Uterus (tissue), 4 donors: ENCODE results near the gene TECTB. TPM values are rescaled to one million over a fixed set of nuclear protein-coding genes. Genes with fewer than 3 reads are reported as not detected.

Experiments
- DNase-seq, 2 donors: peaks; one replicate each; pipeline ENCODE4 v3.0.0-alpha.2; 2019 to 2020
- H3K27ac ChIP-seq, 2 donors: fragments of 200-600 bp; sonication (generic); 1 replicate in 1 of 2; 2 replicates in 1 of 2; pipeline ENCODE4 v1.5.1; 2016 to 2018
- H3K27me3 ChIP-seq, 2 donors: fragments of 200-600 bp; sonication (generic); one replicate each; pipeline ENCODE4 v1.5.1; 2018 to 2019; ENCODE audit warnings: control low read depth in 1 of 2
- H3K36me3 ChIP-seq, 2 donors: fragments of 200-600 bp; sonication (generic); one replicate each; pipeline ENCODE4 v1.5.1; 2019; ENCODE audit warnings: control low read depth in 1 of 2
- H3K4me1 ChIP-seq, 2 donors: fragments of 200-600 bp; sonication (generic); one replicate each; pipeline ENCODE4 v1.5.1; 2018 to 2019; ENCODE audit warnings: control low read depth in 1 of 2
- H3K4me3 ChIP-seq, 2 donors: fragments of 200-600 bp; sonication (generic); 1 replicate in 1 of 2; 2 replicates in 1 of 2; pipeline ENCODE4 v1.5.1; 2018 to 2019; ENCODE audit warnings: mild to moderate bottlenecking in 1 of 2
- H3K9me3 ChIP-seq, 2 donors: fragments of 200-600 bp; sonication (generic); one replicate each; pipeline ENCODE4 v1.5.1; 2019; ENCODE audit warnings: control low read depth in 1 of 2
- CTCF ChIP-seq, 4 experiments: fragments of 200-600 bp in 2 of 4; fragments of 450-650 bp in 2 of 4; sonication (generic) in 2 of 4; IDR thresholded peaks; one replicate each; pipeline ENCODE4 v1.5.1; 2016 to 2019; ENCODE audit warnings: antibody characterized with exemption in 4 of 4, mild to moderate bottlenecking in 2 of 4, moderate library complexity in 1 of 4
- POLR2A ChIP-seq, 2 donors: fragments of 450-650 bp; IDR thresholded peaks; one replicate each; pipeline ENCODE4 v1.6.1; 2016; ENCODE audit warnings: antibody characterized with exemption in 2 of 2, mild to moderate bottlenecking in 1 of 2, moderate library complexity in 1 of 2
- intact Hi-C: fragments of 100-400 bp; cut with DNase I; formaldehyde crosslinking; loops from one replicate; pipeline ENCODE4 v1.15.1; 2023; ENCODE audit warnings: low total_unique reads
- total RNA-seq, 4 donors: library from RNA; depleted of rRNA in 3 of 4; stranded (reverse); fragments of >200 nt in 3 of 4; gene quantifications; one replicate each; pipeline versions ENCODE4 v1.1.0 to v1.2.4, GENCODE V29; 2014 to 2023
- donor health status: DM: yes; HTN: yes; CAD: no.

Gene TECTB
- total RNA-seq, 4 donors from 2014 or later, result not detected

- no peaks in the 10 kb centered on the region for H3K27me3 ChIP-seq
- intact Hi-C loops, result no loop called here
- TF ChIP-seq CTCF (IDR thresholded peaks at IDR 0.05) (no peak), POLR2A (IDR thresholded peaks at IDR 0.05) (no peak)
- H3K4me3 ChIP-seq, result no peak overlapping the region
- no peaks in the 10 kb centered on the region for H3K4me1 ChIP-seq
- H3K36me3 ChIP-seq, result no peaks in the 10 kb centered on the region
- H3K9me3 ChIP-seq, result no peaks in the 10 kb centered on the region
- no peak overlapping the region for H3K27ac ChIP-seq
- DNase-seq, result no peak
Observed at GRCh38 chr10:112332509-112333228, 49.5 kb downstream of the TECTB start.

GRCh38 chr10:112333452-112333851, 50.3 kb downstream of the TECTB start:
- Histone ChIP-seq H3K27me3 (no peaks in the 10 kb centered on the region), H3K4me1 (no peaks in the 10 kb centered on the region), H3K27ac (no peak overlapping the region), H3K36me3 (no peaks in the 10 kb centered on the region), H3K4me3 (no peak overlapping the region), H3K9me3 (no peaks in the 10 kb centered on the region)
- TF ChIP-seq POLR2A (IDR thresholded peaks at IDR 0.05) (no peak), CTCF (IDR thresholded peaks at IDR 0.05) (no peak)
- intact Hi-C loops, result no loop called here
- no peak for DNase-seq

GRCh38 chr10:112335111-112335867, 52.1 kb downstream of the TECTB start:
- intact Hi-C loops, result no loop called here
- Histone ChIP-seq H3K27me3 (no peaks in the 10 kb centered on the region), H3K4me1 (no peaks in the 10 kb centered on the region), H3K36me3 (no peaks in the 10 kb centered on the region), H3K4me3 (no peak overlapping the region), H3K27ac (no peak overlapping the region), H3K9me3 (no peaks in the 10 kb centered on the region)
- TF ChIP-seq POLR2A (IDR thresholded peaks at IDR 0.05) (no peak), CTCF (IDR thresholded peaks at IDR 0.05) (no peak)
- DNase-seq, result no peak

- H3K9me3 ChIP-seq, result no peaks in the 10 kb centered on the region
- no peak overlapping the region for H3K4me3 ChIP-seq
- no peak for TF ChIP-seq CTCF (IDR thresholded peaks at IDR 0.05)
- no peak for TF ChIP-seq POLR2A (IDR thresholded peaks at IDR 0.05)
- no peak overlapping the region for H3K27ac ChIP-seq
- intact Hi-C loops, result no loop called here
- no peaks in the 10 kb centered on the region for H3K27me3 ChIP-seq
- H3K4me1 ChIP-seq, result no peaks in the 10 kb centered on the region
- H3K36me3 ChIP-seq, result no peaks in the 10 kb centered on the region
- DNase-seq, result no peak
Observed at GRCh38 chr10:112335868-112336265, 52.7 kb downstream of the TECTB start.

- Histone ChIP-seq H3K4me3 (no peak overlapping the region), H3K36me3 (no peaks in the 10 kb centered on the region), H3K9me3 (no peaks in the 10 kb centered on the region), H3K27me3 (no peaks in the 10 kb centered on the region), H3K4me1 (no peaks in the 10 kb centered on the region), H3K27ac (no peak overlapping the region)
- DNase-seq, result no peak
- intact Hi-C loops, result no loop called here
- TF ChIP-seq POLR2A (IDR thresholded peaks at IDR 0.05), result no peak
- no peak for TF ChIP-seq CTCF (IDR thresholded peaks at IDR 0.05)
Observed at GRCh38 chr10:112336556-112337201, 53.5 kb downstream of the TECTB start.
